ENCODE results near the gene NME4.
"Not testable (repeated sequence)": the region's sequence is repeated elsewhere in the genome, so short reads cannot be mapped to it uniquely, and the experiment has no call there.

Gene NME4

GRCh38 chr16:397135-397661 is at the start of gene NME4:
Gene NME4, plus strand, starts transcription at chr16:397199. Its CDS starts 24 bp downstream, at chr16:397223.
- DNase-seq (ENCODE audit: low read depth), result no peak

- no peak for DNase-seq (ENCODE audit: low read depth)
Observed at GRCh38 chr16:347203-347602, 49.8 kb upstream of the NME4 start.

- DNase-seq (ENCODE audit: low read depth), result not testable (repeated sequence)
Observed at GRCh38 chr16:348495-348894, 48.5 kb upstream of the NME4 start.

GRCh38 chr16:349211-349610 is 47.8 kb upstream of the NME4 start:
- no peak for DNase-seq (ENCODE audit: low read depth)

DNA sequence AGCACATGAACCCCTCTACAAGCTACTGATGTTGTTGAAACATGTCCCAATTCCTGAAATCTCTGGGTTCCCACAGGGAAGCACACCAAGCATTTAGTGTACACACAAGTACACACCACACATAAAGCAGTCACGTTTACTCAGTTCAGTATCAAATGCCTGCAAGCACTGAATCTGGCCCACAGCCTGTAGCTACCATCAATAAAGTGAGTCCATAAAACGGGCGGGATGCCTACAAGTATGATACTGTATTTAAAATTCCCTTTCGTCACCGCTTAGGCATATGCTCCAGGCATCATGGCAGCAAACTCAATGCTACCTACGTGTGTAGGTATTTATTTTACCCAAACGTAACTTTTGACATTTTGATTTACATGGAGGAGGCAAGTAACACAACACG is 46.8 kb upstream of the NME4 start:
- DNase-seq (ENCODE audit: low read depth), result no peak

- no peak for DNase-seq (ENCODE audit: low read depth)
Observed at GRCh38 chr16:351804-352520, 45.0 kb upstream of the NME4 start.

- DNase-seq (ENCODE audit: low read depth), result peak; percentile 75
Observed at GRCh38 chr16:352547-353403, 44.2 kb upstream of the NME4 start, which contains the start of gene AXIN1. Gene AXIN1, minus strand, starts transcription at chr16:352723. Its CDS starts 5,698 bp downstream, at chr16:347025.

GRCh38 chr16:353404-354290 is 43.4 kb upstream of the NME4 start:
- DNase-seq (ENCODE audit: low read depth), result no peak

DNA sequence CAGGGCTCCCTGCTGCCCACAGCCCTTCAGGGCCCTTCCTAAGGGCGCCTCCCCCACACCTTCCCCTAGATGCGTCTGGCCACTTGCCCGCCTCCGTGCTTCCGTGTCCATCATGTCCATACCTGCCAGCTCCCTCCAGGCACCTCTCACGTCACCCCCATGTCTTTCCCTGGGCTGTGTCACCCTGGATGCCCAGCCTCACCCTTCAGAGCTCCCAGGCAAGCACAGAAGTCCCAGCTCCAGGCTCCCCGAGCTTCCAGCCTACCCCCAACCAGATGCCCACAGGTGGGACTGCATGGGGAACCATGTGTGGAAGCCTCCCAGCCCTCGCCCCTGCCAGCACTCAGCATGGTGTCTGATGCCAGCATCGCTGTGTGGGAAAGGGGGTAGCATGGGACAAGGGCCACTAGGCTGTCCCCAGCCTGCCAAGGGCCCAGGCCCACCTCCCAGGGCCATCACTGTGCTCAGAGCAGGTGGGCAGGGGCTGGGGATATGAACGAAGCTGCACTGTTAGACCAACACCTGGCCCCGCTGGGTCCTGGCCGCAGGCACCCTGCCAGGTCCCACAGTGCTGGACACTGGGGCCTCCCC is 42.6 kb upstream of the NME4 start:
- DNase-seq (ENCODE audit: low read depth), result no peak

DNA sequence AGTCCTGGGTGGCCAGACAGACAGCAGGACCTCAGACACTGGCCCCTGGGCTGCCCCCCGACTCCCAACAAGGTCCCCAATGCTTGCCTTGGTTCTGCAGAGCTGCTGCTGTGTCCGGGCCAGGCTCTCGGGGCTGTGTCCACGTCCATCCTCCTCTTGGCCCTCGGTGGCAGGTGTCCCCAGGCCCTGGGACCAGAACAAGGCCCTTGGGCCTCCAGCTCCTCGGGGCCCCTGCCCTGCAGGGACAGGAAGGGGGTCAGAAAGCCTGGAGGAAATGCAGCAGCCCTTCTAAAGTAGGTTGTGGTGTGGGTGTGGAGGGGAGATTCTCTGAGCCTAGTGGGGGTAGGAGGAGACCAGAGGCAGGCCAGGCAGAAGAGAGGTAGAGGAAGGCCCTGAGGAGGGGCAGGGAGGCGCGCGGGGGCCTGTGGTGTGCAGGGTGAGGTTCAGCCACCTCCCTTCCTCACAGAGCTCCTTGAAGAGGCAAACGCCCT is 42.0 kb upstream of the NME4 start:
- DNase-seq (ENCODE audit: low read depth), result no peak

- DNase-seq (ENCODE audit: low read depth), result no peak
Observed at GRCh38 chr16:356741-357140, 40.3 kb upstream of the NME4 start.

DNA sequence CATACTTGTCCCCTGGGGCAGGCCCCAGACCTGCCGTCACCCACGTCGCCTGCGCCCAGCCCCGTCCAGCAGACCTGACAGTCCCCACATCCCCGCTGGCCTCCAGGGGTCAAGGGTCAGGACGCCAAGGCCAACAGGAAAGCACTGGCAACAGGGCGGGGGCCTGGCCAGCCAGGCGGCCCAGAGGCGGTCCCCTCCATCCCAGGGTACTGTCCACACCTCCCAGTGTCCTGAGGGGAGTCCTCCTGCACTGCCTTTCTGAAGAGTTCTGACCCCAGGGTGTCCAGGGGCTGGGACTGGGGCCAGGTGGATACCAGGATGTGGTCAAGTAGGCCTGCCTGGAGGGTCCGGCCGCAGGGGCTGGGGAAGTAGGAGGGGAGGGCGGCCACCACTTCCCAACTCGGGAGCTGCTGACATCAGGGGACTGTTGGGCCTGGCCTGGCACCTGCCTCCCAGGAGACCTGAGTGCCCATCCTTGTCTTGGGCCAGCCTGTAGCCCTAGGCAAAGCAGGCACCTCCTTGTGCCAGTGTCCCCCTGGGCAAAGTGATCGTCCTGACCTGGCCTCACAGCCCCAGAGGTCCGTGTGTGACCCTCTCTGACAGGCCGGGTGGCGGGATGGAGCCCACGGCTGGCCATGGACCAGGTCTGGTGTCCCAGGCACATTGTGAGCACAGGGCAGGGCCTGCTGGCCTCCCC is 37.8 kb upstream of the NME4 start:
- no peak for DNase-seq (ENCODE audit: low read depth)

- no peak for DNase-seq (ENCODE audit: low read depth)
Observed at GRCh38 chr16:359871-360697, 36.9 kb upstream of the NME4 start.

GRCh38 chr16:360698-361336 is 36.2 kb upstream of the NME4 start:
- DNase-seq (ENCODE audit: low read depth), result no peak

DNA sequence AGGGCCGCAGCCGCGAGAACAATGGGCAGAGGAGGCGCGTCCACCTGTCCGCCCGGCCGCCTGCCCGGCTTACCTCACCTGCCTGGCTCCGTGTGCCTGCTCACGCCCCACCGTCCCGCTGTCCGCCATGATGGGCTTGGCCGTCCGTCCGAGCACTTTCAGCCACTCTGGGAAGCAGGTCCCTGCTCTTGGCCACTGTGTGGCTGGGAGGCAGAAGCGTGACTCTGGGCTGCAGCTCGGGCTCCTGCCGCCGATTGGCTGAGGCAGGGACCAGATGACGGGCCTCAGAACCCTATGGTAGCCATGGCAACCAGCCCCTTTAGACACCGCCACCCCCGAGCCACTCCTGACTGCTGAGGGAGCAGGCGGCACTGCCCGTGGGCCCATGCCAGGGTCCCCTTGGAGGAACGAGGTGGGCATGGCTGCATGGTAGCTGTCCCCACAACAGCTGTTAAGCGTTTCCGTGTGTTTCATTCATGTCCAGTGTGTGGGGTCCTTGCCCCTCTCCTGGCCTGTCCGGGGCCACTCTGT is 35.6 kb upstream of the NME4 start:
- DNase-seq (ENCODE audit: low read depth), result no peak

GRCh38 chr16:361872-362701 is 34.9 kb upstream of the NME4 start:
- peak; percentile 65 for DNase-seq (ENCODE audit: low read depth)

DNA sequence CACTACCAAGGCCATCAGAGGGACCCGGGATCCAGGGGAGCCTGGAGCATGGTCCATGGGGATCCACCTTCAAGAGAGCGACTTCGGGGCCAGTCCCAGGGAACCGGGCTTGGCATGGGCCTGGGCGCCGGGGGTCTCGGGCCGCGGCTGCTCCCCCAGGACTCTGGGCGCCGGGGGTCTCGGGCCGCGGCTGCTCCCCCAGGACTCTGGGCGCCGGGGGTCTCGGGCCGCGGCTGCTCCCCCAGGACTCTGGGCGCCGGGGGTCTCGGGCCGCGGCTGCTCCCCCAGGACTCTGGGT is 34.3 kb upstream of the NME4 start:
- DNase-seq (ENCODE audit: low read depth), result not testable (repeated sequence)

GRCh38 chr16:363110-363765 is 33.8 kb upstream of the NME4 start:
- DNase-seq (ENCODE audit: low read depth), result no peak
